ENCODE measurements around the gene SPATA24.
"Not testable (repeated sequence)": the region's sequence is repeated elsewhere in the genome, so short reads cannot be mapped to it uniquely, and the experiment has no call there.

The SPATA24 gene

GRCh38 chr5:139415869-139416268 lies 12.0 kb upstream of the SPATA24 start:
- DNase-seq, result no peak

DNA sequence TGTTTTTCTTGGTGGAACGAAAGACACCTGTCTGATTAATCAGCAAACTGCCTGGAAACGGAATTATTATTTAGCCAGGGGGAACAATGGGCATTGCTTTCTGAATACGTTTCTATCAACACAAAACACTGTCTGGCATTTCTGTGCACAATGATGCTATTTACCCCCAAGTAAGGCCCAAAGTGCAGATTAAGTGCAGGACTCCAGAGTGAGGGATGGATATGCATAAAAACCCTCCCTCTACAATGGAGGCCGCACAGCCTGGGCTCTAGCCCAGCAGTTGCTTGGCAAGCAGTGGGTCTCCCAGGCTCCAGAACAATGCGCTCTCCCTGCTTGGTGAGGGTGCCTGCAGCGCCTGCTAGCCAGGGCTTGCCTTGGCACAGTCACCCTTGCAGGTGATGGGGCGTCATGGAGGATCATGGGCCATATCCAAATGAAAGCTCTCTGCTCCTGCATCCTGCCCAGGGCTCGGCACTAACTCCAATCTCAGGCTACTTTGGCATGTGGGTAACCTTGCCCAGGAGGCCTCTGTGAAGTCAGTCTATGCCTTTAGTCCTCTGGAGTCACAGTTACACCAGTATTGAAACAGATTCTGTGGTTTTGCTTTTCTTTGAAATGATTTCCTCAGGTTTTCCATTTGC lies 11.5 kb upstream of the SPATA24 start:
- no peak for DNase-seq

GRCh38 chr5:139414581-139415130 lies 10.8 kb upstream of the SPATA24 start:
- DNase-seq, result no peak

DNA sequence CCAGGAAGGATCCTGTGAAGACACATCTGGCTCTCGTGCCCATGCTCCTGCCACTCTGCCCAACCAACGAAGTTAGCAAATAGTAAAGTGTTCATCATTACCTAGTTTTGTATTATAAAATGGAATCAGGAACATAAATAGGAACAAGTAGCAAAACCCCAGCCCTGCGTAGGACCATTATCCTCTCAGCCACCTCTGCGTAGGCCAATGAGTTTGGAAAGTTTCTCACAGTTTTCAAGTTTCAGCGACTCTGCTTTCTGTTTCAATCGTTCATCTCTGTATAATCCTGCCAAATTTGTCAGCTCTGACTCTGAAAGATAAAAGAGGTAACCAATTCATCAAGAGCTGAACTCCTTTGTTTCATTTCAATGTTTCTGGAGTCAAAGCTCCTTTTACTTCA lies 10.1 kb upstream of the SPATA24 start:
- no peak for DNase-seq

DNA sequence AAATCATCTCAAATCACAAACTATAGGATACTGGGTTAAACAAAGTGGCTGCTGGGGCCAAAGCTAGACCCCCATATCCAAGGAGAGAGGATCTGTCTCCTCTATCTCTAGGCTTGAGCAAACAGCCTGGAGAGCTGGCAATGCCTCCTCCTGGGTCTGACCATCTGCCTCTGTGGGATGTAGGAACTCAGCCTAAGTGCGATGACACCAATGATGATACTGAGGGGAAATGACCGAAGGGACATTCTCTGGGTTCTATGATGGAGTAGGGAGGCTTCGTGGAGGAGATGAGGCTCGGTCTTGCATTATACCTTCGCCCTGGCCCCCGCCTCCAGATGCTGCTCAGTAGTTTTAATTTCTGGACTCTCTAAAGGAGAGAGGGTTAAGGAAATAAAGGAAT lies 9.3 kb upstream of the SPATA24 start:
- DNase-seq, result no peak

GRCh38 chr5:139410993-139411828 lies 7.3 kb upstream of the SPATA24 start:
- DNase-seq, result no peak

DNA sequence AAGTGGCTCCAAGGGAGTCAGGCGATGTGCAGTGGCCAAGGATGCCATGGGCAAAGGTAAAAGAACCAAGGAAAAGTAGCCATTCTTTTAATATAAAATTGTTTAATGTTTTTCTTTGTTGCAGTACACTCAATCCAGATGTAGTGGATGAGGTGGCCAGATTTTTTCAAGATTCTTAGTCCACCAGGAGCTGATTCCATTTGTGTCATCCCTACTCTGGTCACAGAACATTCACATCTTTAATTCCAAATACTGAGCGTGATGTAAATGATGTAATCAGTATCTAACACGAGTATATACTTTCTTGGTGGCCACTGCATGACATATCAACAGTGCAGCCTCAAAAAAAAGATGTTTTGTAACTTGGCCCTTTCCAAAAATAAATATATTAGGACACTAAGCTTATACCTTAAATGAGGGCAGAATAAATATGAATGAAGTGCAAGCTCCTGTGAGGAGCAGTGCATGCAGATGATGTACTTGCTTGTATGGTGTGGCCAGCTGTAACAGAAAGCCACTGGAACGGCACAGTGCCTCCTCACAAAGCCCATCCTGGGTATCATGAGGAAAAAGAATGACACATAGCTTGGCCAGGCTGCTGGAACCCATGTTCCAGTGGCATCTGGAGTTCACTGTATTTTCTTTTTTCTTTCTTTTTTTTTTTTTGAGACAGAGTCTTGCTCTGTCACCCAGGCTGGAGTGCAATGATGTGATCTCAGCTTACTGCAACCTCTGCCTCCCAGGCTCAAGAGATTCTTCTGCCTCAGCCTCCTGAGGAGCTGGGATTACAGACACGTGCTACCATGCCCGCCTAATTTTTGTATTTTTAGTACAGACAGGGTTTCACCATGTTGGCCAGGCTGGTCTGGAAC lies 6.5 kb upstream of the SPATA24 start:
- no peak for DNase-seq

GRCh38 chr5:139409116-139409515 lies 5.2 kb upstream of the SPATA24 start:
- not testable (repeated sequence) for DNase-seq

DNA sequence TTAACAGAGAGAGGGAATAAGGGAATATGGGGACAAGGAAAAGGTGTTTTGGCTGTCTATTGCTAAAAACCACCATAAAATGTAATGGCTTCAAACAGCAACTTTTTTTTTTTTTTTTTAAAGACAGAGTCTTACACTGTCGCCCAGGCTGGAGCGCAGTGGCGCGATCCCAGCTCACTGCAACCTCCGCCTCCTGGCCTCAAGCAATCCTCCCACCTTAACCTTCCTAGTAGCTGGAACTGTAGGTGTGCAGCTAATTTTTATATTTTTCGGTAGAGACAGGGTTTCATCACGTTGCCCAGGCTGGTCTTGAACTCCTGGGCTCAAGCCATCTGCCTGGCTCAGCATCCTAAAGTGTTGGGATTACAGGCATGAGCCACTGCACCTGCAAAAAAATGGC lies 4.3 kb upstream of the SPATA24 start:
- DNase-seq, result no peak

- no peak for DNase-seq
These were observed 3.6 kb upstream of the SPATA24 start for GRCh38 chr5:139407517-139407916.

DNA sequence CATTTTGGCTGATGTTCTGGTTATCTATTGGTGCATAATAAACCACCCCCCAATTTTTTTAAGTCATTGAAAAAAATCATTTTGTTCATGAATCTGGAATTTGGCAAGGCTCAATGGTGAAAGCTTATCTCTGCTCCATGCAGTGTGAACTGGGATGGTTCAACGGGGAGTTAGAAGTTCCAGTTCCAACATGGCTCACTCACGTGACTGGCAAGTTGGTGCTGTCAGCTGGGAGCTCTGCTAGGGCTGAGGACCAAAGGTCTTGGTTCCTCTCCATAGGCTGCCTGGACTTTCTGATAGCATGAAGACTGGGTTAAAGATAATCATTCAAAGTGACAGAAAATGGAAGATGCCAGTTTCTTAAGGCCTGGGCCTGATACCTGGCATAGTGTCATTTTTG lies 3.1 kb upstream of the SPATA24 start:
- DNase-seq, result no peak

- DNase-seq, result no peak
These were observed 573 bp upstream of the SPATA24 start for GRCh38 chr5:139404484-139404840.

DNA sequence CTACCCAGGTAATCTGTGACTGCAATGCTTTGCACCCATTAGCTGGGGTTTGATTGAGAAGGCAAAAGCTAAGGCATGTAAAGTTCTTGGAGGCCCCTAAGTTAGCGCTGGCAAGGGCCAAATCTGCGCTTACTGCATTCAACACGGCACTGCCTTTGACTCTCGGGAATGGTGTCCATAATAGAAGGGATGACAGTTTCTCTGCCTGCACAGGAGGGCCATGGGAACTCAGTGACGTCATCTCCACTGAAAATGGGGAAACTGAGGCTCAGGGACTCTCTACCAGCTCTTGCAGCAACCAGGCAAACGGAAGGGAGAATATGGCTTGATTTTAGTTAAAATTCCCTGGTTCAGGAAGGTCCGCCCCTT lies 487 bp downstream of the SPATA24 start:
- DNase-seq, result no peak

DNA sequence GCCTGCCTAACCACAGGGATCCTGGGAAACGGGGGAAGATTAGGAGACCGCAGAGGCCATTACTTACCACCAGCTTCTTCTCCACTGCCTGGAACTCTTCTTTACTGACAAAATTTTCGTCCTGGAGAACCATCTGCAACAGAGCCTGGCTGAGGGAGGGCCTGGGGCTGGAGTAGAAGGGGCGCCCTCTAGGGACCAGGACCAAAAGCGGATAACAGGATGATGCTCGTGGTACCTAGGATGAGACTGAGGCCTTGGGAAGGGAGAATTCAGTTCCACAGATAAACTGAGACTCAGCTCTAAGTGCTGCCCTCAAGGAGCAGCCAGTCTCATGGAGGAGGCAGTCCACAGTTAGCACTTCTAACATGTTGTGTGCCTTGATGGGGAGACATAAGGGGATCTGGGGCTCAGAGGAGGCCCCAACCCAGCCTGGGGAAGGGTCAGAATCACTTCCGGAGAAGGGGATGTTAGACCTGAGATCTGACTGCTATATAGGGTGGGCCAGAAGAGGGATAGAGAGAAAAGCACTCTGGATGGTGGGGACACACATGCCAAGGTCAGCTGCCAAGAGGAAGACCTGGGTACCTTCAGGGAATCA lies 1.2 kb downstream of the SPATA24 start:
- DNase-seq, result no peak

- no peak for DNase-seq
These were observed 2.3 kb downstream of the SPATA24 start for GRCh38 chr5:139401546-139401945.

DNA sequence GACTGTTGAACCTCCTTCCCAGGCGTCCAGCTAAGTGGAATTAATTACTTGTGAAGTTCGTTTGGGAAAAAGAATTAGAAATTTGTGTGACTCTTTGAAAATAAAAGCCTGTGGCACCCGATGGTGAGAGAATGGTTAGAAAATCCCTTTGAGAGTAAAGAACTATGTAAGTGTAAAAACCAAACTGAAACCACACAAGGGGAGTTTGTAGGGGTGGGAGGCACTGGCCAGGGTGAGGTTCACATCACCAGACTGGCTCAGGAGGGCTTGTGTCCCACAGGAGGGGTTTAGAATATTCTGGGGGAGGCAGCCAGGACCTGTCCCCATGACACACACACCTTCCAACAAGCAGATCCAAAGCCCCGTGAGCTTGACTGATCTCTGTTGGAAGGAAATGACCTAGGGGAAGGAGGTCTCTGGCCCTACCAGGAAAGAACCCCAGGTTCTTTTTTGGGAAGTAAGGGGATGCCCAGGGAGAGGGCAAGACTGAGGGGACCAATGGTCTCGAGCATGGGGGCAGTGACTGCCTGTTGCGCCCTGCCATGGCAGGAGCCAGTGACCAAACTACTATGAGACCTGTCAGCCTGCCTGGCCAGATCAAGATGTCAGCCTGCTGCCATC lies 4.3 kb downstream of the SPATA24 start:
- DNase-seq, result no peak

- no peak for DNase-seq
These were observed 6.0 kb downstream of the SPATA24 start for GRCh38 chr5:139397921-139398320.

GRCh38 chr5:139396691-139397090 lies 7.2 kb downstream of the SPATA24 start:
- DNase-seq, result no peak

GRCh38 chr5:139395844-139396640 lies 7.8 kb downstream of the SPATA24 start:
- DNase-seq, result no peak

DNA sequence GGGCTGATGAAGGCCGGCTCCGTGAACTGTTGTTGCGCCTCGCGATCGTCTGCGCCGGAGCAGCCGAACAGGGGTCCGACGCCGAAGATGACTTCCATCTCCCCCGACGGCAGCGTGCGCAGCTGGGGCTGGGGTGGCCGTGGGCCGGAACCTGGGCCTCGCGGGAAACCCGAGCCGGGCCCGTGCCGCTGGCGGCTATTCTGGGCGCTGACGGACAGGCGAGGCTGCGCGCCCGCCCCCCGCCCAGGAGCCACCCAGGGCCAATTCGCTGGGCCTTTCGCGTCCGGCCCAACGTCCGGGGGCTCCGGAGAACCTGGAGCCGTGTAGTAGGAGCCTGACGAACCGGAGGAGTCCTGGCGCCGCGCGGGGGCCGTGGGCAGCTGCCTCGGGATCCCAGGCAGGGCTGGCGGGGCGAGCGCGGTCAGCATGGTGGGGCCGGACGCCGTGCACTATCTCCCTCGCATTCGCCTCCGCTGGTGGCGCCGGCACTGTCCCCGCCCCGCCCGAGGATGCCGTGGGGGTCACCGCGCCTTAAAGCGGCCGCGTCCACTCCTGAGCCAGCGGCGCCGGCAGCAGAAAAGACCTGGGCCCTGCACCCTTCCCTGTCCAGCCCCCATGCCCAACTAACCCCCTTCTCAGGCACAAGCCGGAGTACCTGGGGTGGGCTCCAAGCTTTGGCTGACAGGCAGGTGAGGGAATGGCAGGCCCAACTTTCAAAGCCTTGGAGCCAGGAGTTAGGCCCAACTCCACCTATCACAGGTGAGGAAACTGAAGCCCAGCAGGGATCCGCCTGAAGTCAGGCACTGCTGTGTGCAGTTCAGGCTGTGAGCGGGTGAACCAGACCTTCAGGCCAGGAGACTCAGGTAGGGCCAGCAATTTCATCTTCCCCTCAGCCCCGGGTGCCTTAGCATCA lies 9.0 kb downstream of the SPATA24 start, which contains the start of gene PROB1:
PROB1 (minus strand) TSS at position 451 of the 913 bp plus-strand sequence; CDS start at position 428, 23 bp downstream.
- no peak for DNase-seq

All from DMS153 (cell line).